ENCODE results near the gene FSTL4. TPM values are rescaled to one million over a fixed set of nuclear protein-coding genes. Genes with fewer than 3 reads are reported as not detected.

Gene FSTL4
- polyA plus RNA-seq, 1 donor from 2014 or later: 0.57 TPM

GRCh38 chr5:133641683-133642082 is 29.3 kb upstream of the FSTL4 start:
- H3K9me3 ChIP-seq (ENCODE audit: low read length): no peaks in the 10 kb centered on the region

GRCh38 chr5:133639850-133640528 is 27.6 kb upstream of the FSTL4 start:
- no peak overlapping the region for H3K27ac ChIP-seq (ENCODE audit: low read length)
- no peaks in the 10 kb centered on the region for H3K9me2 ChIP-seq (ENCODE audit: insufficient read depth, low read length)
- H3K79me2 ChIP-seq (replicated peaks; ENCODE audit: insufficient read depth, low read length): no peaks in the 10 kb centered on the region
- TF ChIP-seq CTCF (IDR thresholded peaks at IDR 0.05; ENCODE audit: poor library complexity, severe bottlenecking): no peak
- TF ChIP-seq EP300 (conservative IDR thresholded peaks at IDR 0.05; ENCODE audit: poor library complexity, severe bottlenecking): no peak
- no peak for TF ChIP-seq MXI1 (conservative IDR thresholded peaks at IDR 0.05; ENCODE audit: poor library complexity, severe bottlenecking)
- TF ChIP-seq, protein P1, sequence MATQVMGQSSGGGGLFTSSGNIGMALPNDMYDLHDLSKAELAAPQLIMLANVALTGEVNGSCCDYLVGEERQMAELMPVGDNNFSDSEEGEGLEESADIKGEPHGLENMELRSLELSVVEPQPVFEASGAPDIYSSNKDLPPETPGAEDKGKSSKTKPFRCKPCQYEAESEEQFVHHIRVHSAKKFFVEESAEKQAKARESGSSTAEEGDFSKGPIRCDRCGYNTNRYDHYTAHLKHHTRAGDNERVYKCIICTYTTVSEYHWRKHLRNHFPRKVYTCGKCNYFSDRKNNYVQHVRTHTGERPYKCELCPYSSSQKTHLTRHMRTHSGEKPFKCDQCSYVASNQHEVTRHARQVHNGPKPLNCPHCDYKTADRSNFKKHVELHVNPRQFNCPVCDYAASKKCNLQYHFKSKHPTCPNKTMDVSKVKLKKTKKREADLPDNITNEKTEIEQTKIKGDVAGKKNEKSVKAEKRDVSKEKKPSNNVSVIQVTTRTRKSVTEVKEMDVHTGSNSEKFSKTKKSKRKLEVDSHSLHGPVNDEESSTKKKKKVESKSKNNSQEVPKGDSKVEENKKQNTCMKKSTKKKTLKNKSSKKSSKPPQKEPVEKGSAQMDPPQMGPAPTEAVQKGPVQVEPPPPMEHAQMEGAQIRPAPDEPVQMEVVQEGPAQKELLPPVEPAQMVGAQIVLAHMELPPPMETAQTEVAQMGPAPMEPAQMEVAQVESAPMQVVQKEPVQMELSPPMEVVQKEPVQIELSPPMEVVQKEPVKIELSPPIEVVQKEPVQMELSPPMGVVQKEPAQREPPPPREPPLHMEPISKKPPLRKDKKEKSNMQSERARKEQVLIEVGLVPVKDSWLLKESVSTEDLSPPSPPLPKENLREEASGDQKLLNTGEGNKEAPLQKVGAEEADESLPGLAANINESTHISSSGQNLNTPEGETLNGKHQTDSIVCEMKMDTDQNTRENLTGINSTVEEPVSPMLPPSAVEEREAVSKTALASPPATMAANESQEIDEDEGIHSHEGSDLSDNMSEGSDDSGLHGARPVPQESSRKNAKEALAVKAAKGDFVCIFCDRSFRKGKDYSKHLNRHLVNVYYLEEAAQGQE (IDR thresholded peaks at IDR 0.05; ENCODE audit: borderline replicate concordance): no peak
- TF ChIP-seq SMC3 (conservative IDR thresholded peaks at IDR 0.05; ENCODE audit: poor library complexity): no peak
- no peak for TF ChIP-seq RAD21 (conservative IDR thresholded peaks at IDR 0.05)
- TF ChIP-seq EZH2 (IDR thresholded peaks at IDR 0.05; ENCODE audit: borderline replicate concordance, insufficient read depth, low read length, poor library complexity, severe bottlenecking): no peak
- no peak for TF ChIP-seq POLR2AphosphoS5 (IDR thresholded peaks at IDR 0.05)

More at GRCh38 chr5:133641683-133642082, 29.3 kb upstream of the FSTL4 start:
- no peak overlapping the region for H3K4me3 ChIP-seq (ENCODE audit: low read length)
- no peak overlapping the region for H3K27ac ChIP-seq (ENCODE audit: low read length)
- TF ChIP-seq POLR2AphosphoS5 (IDR thresholded peaks at IDR 0.05) (no peak), EP300 (conservative IDR thresholded peaks at IDR 0.05; ENCODE audit: poor library complexity, severe bottlenecking) (no peak), TAF1 (IDR thresholded peaks at IDR 0.05; ENCODE audit: low read depth) (no peak), CTCF (IDR thresholded peaks at IDR 0.05; ENCODE audit: poor library complexity, severe bottlenecking) (no peak), EZH2 (IDR thresholded peaks at IDR 0.05; ENCODE audit: borderline replicate concordance, insufficient read depth, low read length, poor library complexity, severe bottlenecking) (no peak), SMC3 (conservative IDR thresholded peaks at IDR 0.05; ENCODE audit: poor library complexity) (no peak), RAD21 (conservative IDR thresholded peaks at IDR 0.05) (no peak), MXI1 (conservative IDR thresholded peaks at IDR 0.05; ENCODE audit: poor library complexity, severe bottlenecking) (no peak)
- TF ChIP-seq, protein P1 (IDR thresholded peaks at IDR 0.05; ENCODE audit: borderline replicate concordance): no peak
- H2AFZ ChIP-seq (ENCODE audit: low read depth, low read length): no peak overlapping the region
- H4K20me1 ChIP-seq (ENCODE audit: insufficient read depth): no peaks in the 10 kb centered on the region
- no peak overlapping the region for H3K9ac ChIP-seq (ENCODE audit: low read length)
- no peaks in the 10 kb centered on the region for H3K36me3 ChIP-seq (ENCODE audit: insufficient read depth, low read length)
- no peak overlapping the region for H3K4me2 ChIP-seq (ENCODE audit: low read length)
- H3K79me2 ChIP-seq (replicated peaks; ENCODE audit: insufficient read depth, low read length): no peaks in the 10 kb centered on the region
- no peaks in the 10 kb centered on the region for H3F3A ChIP-seq (ENCODE audit: insufficient read depth, low read length, poor library complexity, severe bottlenecking)
- H3K27me3 ChIP-seq (ENCODE audit: insufficient read depth, low read depth, low read length): no peaks in the 10 kb centered on the region
- no peaks in the 10 kb centered on the region for H3K9me2 ChIP-seq (ENCODE audit: insufficient read depth, low read length)

More at GRCh38 chr5:133639850-133640528, 27.6 kb upstream of the FSTL4 start:
- no peaks in the 10 kb centered on the region for H3K27me3 ChIP-seq (ENCODE audit: insufficient read depth, low read depth, low read length)
- H3K9me3 ChIP-seq (ENCODE audit: low read length): no peaks in the 10 kb centered on the region
- H3K4me2 ChIP-seq (ENCODE audit: low read length): no peak overlapping the region
- no peaks in the 10 kb centered on the region for H4K20me1 ChIP-seq (ENCODE audit: insufficient read depth)
- H3K36me3 ChIP-seq (ENCODE audit: insufficient read depth, low read length): no peaks in the 10 kb centered on the region
- H3F3A ChIP-seq (ENCODE audit: insufficient read depth, low read length, poor library complexity, severe bottlenecking): no peaks in the 10 kb centered on the region
- no peak overlapping the region for H3K4me3 ChIP-seq (ENCODE audit: low read length)
- no peak overlapping the region for H2AFZ ChIP-seq (ENCODE audit: low read depth, low read length)
- H3K9ac ChIP-seq (ENCODE audit: low read length): no peak overlapping the region

Measured in neural cell (in vitro differentiated cells).